ENCODE results near the gene SOBP.

The SOBP gene

DNA sequence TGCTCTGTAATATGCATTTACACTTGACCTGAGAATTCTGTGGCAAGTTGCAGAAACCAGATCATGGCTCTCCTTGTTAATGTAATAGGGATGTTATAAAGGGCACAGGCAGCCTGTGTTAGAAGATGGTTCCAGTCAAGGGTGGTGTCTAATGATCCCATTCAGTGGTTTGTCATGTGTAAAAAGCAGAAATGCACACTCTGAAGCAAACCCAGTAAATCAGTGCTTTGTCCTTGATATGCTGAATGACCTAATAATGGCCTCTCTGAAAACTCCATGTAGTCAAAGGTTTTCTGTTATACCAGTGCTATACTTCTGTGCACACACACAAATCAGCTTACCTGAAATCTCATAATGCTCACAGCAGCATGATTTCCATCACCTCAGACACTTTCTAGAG, 66.2 kb downstream of the SOBP start:
- no peak for ATAC-seq
- TF ChIP-seq, protein P1, sequence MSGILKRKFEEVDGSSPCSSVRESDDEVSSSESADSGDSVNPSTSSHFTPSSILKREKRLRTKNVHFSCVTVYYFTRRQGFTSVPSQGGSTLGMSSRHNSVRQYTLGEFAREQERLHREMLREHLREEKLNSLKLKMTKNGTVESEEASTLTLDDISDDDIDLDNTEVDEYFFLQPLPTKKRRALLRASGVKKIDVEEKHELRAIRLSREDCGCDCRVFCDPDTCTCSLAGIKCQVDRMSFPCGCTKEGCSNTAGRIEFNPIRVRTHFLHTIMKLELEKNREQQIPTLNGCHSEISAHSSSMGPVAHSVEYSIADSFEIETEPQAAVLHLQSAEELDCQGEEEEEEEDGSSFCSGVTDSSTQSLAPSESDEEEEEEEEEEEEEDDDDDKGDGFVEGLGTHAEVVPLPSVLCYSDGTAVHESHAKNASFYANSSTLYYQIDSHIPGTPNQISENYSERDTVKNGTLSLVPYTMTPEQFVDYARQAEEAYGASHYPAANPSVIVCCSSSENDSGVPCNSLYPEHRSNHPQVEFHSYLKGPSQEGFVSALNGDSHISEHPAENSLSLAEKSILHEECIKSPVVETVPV (CRISPR knock-in tag; IDR thresholded peaks at IDR 0.05): no peak
- TF ChIP-seq, protein P2, sequence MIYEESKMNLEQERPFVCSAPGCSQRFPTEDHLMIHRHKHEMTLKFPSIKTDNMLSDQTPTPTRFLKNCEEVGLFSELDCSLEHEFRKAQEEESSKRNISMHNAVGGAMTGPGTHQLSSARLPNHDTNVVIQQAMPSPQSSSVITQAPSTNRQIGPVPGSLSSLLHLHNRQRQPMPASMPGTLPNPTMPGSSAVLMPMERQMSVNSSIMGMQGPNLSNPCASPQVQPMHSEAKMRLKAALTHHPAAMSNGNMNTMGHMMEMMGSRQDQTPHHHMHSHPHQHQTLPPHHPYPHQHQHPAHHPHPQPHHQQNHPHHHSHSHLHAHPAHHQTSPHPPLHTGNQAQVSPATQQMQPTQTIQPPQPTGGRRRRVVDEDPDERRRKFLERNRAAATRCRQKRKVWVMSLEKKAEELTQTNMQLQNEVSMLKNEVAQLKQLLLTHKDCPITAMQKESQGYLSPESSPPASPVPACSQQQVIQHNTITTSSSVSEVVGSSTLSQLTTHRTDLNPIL (CRISPR knock-in tag; IDR thresholded peaks at IDR 0.05; ENCODE audit: low read depth): no peak
- TF ChIP-seq ISL1 (CRISPR knock-in tag; IDR thresholded peaks at IDR 0.05) (no peak), SNAI2 (CRISPR knock-in tag; IDR thresholded peaks at IDR 0.05) (no peak), GLIS3 (CRISPR knock-in tag; IDR thresholded peaks at IDR 0.05) (no peak), BACH2 (CRISPR knock-in tag; IDR thresholded peaks at IDR 0.05; ENCODE audit: borderline replicate concordance) (no peak), ARNTL (CRISPR knock-in tag; IDR thresholded peaks at IDR 0.05; ENCODE audit: borderline replicate concordance, low read depth) (no peak), ZNF565 (CRISPR knock-in tag; conservative IDR thresholded peaks at IDR 0.05; ENCODE audit: low read depth) (no peak), PPARA (CRISPR knock-in tag; IDR thresholded peaks at IDR 0.05; ENCODE audit: borderline replicate concordance) (no peak), ZFP30 (CRISPR knock-in tag; IDR thresholded peaks at IDR 0.05) (no peak), ESRRG (CRISPR knock-in tag; IDR thresholded peaks at IDR 0.05) (no peak), TCF4 (CRISPR knock-in tag; IDR thresholded peaks at IDR 0.05; ENCODE audit: borderline replicate concordance) (no peak), RARB (CRISPR knock-in tag; IDR thresholded peaks at IDR 0.05) (no peak), ZNF70 (CRISPR knock-in tag; IDR thresholded peaks at IDR 0.05) (no peak), CSDC2 (CRISPR knock-in tag; IDR thresholded peaks at IDR 0.05) (no peak)
- TF ChIP-seq, protein P3, sequence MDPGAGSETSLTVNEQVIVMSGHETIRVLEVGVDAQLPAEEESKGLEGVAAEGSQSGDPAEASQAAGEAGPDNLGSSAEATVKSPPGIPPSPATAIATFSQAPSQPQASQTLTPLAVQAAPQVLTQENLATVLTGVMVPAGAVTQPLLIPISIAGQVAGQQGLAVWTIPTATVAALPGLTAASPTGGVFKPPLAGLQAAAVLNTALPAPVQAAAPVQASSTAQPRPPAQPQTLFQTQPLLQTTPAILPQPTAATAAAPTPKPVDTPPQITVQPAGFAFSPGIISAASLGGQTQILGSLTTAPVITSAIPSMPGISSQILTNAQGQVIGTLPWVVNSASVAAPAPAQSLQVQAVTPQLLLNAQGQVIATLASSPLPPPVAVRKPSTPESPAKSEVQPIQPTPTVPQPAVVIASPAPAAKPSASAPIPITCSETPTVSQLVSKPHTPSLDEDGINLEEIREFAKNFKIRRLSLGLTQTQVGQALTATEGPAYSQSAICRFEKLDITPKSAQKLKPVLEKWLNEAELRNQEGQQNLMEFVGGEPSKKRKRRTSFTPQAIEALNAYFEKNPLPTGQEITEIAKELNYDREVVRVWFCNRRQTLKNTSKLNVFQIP (CRISPR knock-in tag; IDR thresholded peaks at IDR 0.05; ENCODE audit: borderline replicate concordance, low read depth): no peak
- TF ChIP-seq, protein P4, sequence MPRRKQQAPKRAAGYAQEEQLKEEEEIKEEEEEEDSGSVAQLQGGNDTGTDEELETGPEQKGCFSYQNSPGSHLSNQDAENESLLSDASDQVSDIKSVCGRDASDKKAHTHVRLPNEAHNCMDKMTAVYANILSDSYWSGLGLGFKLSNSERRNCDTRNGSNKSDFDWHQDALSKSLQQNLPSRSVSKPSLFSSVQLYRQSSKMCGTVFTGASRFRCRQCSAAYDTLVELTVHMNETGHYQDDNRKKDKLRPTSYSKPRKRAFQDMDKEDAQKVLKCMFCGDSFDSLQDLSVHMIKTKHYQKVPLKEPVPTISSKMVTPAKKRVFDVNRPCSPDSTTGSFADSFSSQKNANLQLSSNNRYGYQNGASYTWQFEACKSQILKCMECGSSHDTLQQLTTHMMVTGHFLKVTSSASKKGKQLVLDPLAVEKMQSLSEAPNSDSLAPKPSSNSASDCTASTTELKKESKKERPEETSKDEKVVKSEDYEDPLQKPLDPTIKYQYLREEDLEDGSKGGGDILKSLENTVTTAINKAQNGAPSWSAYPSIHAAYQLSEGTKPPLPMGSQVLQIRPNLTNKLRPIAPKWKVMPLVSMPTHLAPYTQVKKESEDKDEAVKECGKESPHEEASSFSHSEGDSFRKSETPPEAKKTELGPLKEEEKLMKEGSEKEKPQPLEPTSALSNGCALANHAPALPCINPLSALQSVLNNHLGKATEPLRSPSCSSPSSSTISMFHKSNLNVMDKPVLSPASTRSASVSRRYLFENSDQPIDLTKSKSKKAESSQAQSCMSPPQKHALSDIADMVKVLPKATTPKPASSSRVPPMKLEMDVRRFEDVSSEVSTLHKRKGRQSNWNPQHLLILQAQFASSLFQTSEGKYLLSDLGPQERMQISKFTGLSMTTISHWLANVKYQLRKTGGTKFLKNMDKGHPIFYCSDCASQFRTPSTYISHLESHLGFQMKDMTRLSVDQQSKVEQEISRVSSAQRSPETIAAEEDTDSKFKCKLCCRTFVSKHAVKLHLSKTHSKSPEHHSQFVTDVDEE (CRISPR knock-in tag; IDR thresholded peaks at IDR 0.05): no peak

DNA sequence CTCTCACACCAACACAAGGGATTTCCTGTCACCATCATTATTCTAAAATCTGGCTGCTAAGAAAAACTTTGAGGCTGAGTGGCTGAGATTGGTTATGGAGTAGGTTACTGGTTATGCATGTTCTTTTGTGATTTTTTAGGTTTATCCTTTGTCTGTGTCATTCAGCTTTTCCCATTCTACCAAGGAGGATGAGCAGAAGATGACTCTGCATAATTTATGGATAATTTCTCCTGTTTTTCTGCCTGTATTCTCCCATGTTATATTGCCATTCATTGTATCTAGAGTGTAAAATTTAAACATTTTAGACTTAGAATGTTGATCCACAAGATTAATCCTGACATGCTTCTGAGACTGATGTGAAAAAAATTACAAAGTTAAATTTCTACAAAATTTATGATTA, 67.8 kb downstream of the SOBP start:
- ATAC-seq: no peak
- TF ChIP-seq OSR1 (CRISPR knock-in tag; IDR thresholded peaks at IDR 0.05) (no peak), ZFP3 (CRISPR knock-in tag; IDR thresholded peaks at IDR 0.05) (no peak), RARB (CRISPR knock-in tag; IDR thresholded peaks at IDR 0.05) (no peak)

DNA sequence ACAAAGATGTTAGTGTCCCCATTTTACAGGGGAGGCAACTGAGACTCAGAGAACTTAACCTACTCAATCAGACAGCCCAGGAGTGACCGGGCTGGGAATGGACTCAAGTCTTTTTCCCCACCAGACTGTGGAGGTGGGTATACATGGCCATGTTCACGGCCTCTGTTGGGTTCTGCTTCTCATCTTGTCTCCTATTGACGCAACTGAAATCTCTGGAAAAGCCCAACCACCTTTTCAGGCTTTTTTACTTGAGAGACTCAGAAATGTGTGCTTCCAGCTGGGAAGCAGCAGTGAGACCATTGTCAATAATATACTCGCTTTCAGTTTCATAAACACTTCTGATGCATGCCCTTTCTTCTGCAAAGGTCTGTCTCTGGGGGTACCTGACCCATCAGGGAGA, 70.7 kb downstream of the SOBP start:
- ATAC-seq: no peak
- TF ChIP-seq PPARA (CRISPR knock-in tag; IDR thresholded peaks at IDR 0.05; ENCODE audit: borderline replicate concordance): no peak

DNA sequence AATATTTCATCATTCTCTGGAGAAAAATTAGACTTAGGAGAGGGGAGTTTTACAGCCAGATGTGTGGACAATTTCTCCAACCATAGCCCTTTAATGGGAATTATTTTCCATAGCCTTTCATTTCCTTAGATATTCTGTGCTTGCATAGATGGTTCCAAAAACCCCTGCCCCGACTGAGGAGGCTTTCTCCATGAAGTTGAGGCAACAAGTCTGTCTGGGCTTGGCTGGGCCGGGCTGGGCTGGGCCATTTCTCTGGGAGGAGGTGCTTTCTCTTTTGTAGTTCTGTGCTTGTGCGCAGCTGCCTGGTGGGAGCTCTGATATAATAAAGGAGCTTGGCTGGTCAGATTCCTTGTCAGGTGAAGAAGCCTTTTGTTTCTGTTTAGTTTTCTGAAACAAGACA, 71.4 kb downstream of the SOBP start:
- no peak for ATAC-seq
- TF ChIP-seq ESRRG (CRISPR knock-in tag; IDR thresholded peaks at IDR 0.05): no peak
- no peak for TF ChIP-seq ARNTL (CRISPR knock-in tag; IDR thresholded peaks at IDR 0.05; ENCODE audit: borderline replicate concordance, low read depth)
- TF ChIP-seq, protein P1 (CRISPR knock-in tag; IDR thresholded peaks at IDR 0.05): no peak
- TF ChIP-seq, protein P5, sequence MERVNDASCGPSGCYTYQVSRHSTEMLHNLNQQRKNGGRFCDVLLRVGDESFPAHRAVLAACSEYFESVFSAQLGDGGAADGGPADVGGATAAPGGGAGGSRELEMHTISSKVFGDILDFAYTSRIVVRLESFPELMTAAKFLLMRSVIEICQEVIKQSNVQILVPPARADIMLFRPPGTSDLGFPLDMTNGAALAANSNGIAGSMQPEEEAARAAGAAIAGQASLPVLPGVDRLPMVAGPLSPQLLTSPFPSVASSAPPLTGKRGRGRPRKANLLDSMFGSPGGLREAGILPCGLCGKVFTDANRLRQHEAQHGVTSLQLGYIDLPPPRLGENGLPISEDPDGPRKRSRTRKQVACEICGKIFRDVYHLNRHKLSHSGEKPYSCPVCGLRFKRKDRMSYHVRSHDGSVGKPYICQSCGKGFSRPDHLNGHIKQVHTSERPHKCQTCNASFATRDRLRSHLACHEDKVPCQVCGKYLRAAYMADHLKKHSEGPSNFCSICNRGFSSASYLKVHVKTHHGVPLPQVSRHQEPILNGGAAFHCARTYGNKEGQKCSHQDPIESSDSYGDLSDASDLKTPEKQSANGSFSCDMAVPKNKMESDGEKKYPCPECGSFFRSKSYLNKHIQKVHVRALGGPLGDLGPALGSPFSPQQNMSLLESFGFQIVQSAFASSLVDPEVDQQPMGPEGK (CRISPR knock-in tag; IDR thresholded peaks at IDR 0.05; ENCODE audit: borderline replicate concordance): no peak
- TF ChIP-seq RARB (CRISPR knock-in tag; IDR thresholded peaks at IDR 0.05): no peak

All from SK-N-SH treated with all-trans-retinoic acid at 6 μM for 48 hours (cell line).